SIG-M5 (cell line): ENCODE measurements around the gene PCOLCE2.

Experiments
- DNase-seq: peaks from one replicate; lab custom pipeline; 2025; lab: John Stamatoyannopoulos, UW

Gene PCOLCE2

GRCh38 chr3:142808103-142808917, 80.6 kb downstream of the PCOLCE2 start:
- no peak for DNase-seq

GRCh38 chr3:142802891-142803290, 86.0 kb downstream of the PCOLCE2 start:
- no peak for DNase-seq

GRCh38 chr3:142801746-142802145, 87.1 kb downstream of the PCOLCE2 start:
- DNase-seq, result no peak

- DNase-seq, result no peak
Observed at GRCh38 chr3:142796823-142797222, 92.1 kb downstream of the PCOLCE2 start.

- DNase-seq, result no peak
Observed at GRCh38 chr3:142795332-142795731, 93.6 kb downstream of the PCOLCE2 start.

GRCh38 chr3:142794508-142794907, 94.4 kb downstream of the PCOLCE2 start:
- DNase-seq, result no peak

DNA sequence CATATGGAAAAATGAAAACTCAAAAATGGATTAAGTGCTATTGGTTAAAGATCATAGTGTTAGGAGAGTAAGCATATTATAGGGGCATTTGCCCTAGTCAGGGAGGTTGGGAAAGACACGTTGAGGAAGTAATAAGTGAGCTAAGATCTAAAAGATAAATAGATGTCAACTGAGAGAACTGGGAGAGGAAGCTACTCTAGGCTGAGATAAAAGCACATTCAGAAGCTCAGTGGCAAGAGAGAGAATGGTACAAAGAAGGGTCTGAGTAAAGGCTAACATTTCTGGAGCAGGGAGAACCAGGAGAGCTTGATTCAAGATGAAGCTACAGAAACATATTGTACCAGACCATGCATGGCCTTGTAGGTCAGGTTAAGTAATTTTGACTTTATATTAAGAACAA, 101.2 kb downstream of the PCOLCE2 start:
- peak; percentile 5 for DNase-seq

DNA sequence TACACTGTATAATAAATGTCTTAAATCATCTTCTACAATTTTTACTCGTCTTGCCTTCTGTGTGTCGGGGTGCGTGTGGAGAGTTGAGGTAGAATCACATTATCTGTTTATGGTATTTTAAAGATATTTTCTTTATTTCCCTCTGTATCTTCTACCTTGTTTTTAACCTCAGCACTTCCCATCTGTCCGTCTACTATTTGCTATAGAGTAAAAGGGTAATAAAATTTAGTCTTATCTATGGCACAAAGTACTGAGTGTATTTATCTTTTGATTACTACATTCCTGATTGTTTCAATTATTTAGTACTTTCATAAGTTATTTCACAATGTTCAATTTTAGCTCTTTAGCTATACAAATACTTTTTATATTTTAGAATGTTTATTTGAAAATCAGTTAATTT, 102.9 kb downstream of the PCOLCE2 start:
- DNase-seq, result no peak

DNA sequence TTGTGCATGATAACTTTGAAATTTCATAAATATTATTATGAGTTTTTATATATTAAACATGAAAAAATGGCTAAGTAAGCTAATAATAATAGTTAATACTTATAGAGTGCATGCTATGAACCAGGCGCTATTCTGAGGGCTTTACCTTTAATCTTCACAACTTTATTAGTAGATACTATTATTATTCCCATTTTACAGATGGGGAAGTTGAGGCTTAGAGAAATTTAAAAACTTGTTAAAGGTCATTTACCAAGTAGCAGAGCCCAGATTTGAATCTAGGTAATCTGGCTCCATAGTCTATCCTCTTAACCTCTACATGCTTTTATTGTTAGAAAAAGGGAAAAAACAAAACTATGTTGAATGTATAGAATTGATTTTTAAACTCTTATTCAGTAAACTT, 104.7 kb downstream of the PCOLCE2 start:
- DNase-seq, result no peak

GRCh38 chr3:142782616-142783015, 106.3 kb downstream of the PCOLCE2 start:
- DNase-seq, result no peak

GRCh38 chr3:142779591-142779990, 109.3 kb downstream of the PCOLCE2 start:
- DNase-seq, result no peak

DNA sequence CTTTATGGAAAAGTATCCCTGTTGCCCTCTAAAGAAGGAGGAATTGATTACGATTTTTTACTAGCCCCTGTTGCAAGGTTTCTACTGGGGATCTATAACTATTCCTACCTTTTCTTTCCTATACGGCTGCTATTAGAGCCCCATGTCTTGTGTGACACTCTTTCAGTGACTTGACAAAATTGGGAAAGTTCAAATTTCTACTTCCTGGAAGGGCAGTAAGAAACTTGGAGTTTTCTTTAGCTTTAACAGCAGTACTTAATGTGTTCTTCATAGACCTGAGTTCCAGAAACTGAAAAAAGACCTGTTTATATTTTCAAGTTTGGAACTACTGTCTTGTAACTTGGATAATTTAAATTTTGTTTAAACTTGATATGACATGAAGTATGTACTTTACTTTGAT, 110.3 kb downstream of the PCOLCE2 start:
- DNase-seq, result no peak

GRCh38 chr3:142777927-142778326, 111.0 kb downstream of the PCOLCE2 start:
- no peak for DNase-seq

- no peak for DNase-seq
Observed at GRCh38 chr3:142768338-142768737, 120.5 kb downstream of the PCOLCE2 start.
